ENCODE measurements around the gene PIK3C2B. TPM values are rescaled to one million over a fixed set of nuclear protein-coding genes. Genes with fewer than 3 reads are reported as not detected.

PIK3C2B gene, protein sequence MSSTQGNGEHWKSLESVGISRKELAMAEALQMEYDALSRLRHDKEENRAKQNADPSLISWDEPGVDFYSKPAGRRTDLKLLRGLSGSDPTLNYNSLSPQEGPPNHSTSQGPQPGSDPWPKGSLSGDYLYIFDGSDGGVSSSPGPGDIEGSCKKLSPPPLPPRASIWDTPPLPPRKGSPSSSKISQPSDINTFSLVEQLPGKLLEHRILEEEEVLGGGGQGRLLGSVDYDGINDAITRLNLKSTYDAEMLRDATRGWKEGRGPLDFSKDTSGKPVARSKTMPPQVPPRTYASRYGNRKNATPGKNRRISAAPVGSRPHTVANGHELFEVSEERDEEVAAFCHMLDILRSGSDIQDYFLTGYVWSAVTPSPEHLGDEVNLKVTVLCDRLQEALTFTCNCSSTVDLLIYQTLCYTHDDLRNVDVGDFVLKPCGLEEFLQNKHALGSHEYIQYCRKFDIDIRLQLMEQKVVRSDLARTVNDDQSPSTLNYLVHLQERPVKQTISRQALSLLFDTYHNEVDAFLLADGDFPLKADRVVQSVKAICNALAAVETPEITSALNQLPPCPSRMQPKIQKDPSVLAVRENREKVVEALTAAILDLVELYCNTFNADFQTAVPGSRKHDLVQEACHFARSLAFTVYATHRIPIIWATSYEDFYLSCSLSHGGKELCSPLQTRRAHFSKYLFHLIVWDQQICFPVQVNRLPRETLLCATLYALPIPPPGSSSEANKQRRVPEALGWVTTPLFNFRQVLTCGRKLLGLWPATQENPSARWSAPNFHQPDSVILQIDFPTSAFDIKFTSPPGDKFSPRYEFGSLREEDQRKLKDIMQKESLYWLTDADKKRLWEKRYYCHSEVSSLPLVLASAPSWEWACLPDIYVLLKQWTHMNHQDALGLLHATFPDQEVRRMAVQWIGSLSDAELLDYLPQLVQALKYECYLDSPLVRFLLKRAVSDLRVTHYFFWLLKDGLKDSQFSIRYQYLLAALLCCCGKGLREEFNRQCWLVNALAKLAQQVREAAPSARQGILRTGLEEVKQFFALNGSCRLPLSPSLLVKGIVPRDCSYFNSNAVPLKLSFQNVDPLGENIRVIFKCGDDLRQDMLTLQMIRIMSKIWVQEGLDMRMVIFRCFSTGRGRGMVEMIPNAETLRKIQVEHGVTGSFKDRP (N-terminal part only)
- under 0.01 and 0.53 TPM in 2 replicates for total RNA-seq

DNA sequence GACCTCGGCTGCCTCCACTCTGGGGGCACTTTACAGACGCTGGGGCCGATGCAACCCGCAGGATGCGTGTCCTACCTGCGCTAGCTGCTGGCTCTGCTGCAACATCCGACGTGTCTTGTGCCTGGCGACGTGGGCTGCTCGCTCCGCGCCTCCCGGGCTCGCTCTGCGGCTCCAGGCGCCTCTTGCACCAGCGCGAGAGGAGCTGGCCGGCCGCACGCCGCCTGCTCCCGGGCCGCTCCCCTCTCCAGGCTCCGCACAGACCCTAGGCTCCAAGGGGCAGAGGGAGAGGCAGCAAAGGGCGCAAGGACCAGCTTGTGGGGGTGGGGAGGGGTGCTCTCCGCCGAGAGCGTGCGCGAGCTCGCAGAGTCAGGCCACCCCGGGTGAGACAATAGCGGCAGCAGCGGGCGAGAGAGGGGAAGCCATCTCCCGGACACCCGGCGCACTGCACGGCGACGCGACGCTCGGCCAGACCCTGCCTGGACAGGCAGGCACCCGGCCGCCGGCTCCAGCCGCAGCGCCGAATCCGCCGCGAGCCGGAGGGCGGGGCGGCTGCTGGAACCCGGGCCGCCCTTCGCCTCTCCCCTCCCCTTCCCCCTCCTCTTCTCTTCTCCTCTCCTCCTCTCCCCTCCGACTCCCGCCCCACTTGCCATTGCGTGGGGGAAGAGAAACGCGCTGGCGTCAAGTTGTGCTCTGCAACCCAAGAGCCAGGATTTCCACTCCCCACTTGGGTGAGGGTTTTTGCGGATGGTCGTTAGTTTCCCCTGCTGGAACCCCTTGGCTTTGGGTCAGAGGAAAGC, at the start of gene PIK3C2B:
Gene PIK3C2B, minus strand, starts transcription at position 525 of the 797 bp plus-strand sequence. CDS start 25,003 bp downstream, outside the sequence.

DNA sequence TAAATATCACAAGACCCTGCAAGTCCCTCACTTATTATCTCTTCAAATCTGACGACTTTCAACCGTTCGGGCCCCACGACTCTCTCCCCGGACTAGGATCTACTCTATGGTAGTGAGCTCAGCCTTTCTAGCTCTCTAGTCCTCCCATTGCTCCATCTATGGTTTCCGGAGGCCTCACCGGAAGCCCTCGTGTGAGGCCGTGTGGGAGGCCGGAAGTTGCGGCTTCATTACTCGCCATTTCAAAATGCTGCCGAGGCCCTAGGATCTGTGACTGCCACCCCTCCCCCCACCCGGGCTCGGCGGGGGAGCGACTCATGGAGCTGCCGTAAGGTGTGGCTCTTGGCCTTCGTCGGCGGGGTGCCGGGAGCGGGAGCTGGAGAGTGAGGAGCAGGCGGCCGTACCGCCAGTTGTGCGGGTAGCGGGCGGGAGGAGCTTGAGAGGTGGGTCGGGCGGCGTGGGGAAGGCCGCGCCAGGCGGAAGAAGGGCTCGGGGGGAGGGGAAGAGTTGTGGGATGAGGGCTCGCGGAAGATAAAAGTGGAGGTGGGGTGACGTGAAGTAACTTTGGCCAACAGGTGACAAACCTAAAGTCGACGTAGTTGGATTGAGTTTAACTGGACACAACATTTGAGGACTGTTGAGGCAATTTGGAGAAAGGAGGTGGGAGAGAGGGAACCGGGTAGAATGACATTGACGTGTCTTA, 21.7 kb upstream of the PIK3C2B start, which contains the start of gene MDM4:
Gene MDM4, plus strand, starts transcription at position 227 of the 700 bp plus-strand sequence. CDS start 9,113 bp downstream, outside the sequence.

Other genes starting within 250 kb of the PIK3C2B start
- 3.5 and 3.9 TPM in 2 replicates for gene PLEKHA6, start 134.9 kb downstream of the PIK3C2B start, total RNA-seq
- 21.6 and 23.6 TPM in 2 replicates for gene PPP1R15B, start 83.0 kb downstream of the PIK3C2B start, total RNA-seq
- 3.2 and 7.6 TPM in 2 replicates for gene MDM4, start 21.6 kb upstream of the PIK3C2B start, total RNA-seq
- gene LRRN2, start 190.9 kb upstream of the PIK3C2B start, total RNA-seq, result not detected in 2 replicates